HepG2 (cell line): Measurements from ENCODE around the gene NSMCE1. TPM values are rescaled to one million over a fixed set of nuclear protein-coding genes. Genes with fewer than 3 reads are reported as not detected.

Experiments used
- BORCS8-MEF2B ChIP-seq: sonication (generic); formaldehyde crosslinking; IDR thresholded peaks from 2 replicates; pipeline ENCODE4 v1.8.0; 2022; ENCODE audit warnings: mild to moderate bottlenecking, missing genetic modification reagents
- CC2D1A ChIP-seq: sonication (generic); formaldehyde crosslinking; IDR thresholded peaks from 2 replicates; pipeline ENCODE4 v1.8.1; 2023; ENCODE audit warnings: mild to moderate bottlenecking, missing genetic modification reagents
- DMTF1 ChIP-seq: sonication (generic); formaldehyde crosslinking; IDR thresholded peaks from 2 replicates; pipeline ENCODE4 v1.4.0; 2020; ENCODE audit warnings: mild to moderate bottlenecking, missing genetic modification reagents
- ERF ChIP-seq: IDR thresholded peaks from 2 replicates; pipeline ENCODE4 v1.6.1; 2018; ENCODE audit warnings: missing biosample characterization, missing genetic modification reagents
- KAT7 ChIP-seq: IDR thresholded peaks from 2 replicates; pipeline ENCODE4 v1.6.1; 2018; ENCODE audit warnings: borderline replicate concordance, missing compliant biosample characterization
- KDM6A ChIP-seq: IDR thresholded peaks from 2 replicates; pipeline ENCODE4 v1.6.1; 2016; ENCODE audit warnings: low read depth
- MTERF4 ChIP-seq: sonication (generic); formaldehyde crosslinking; IDR thresholded peaks from 2 replicates; pipeline ENCODE4 v1.8.0; 2023; ENCODE audit warnings: mild to moderate bottlenecking, missing genetic modification reagents
- NFYC ChIP-seq: IDR thresholded peaks from 2 replicates; pipeline ENCODE4 v1.6.1; 2016; ENCODE audit warnings: missing genetic modification reagents, missing compliant biosample characterization
- SMAD9 ChIP-seq: sonication (generic); formaldehyde crosslinking; IDR thresholded peaks from 2 replicates; pipeline ENCODE4 v1.5.1; 2020; ENCODE audit warnings: mild to moderate bottlenecking, missing genetic modification reagents
- SOX6 ChIP-seq, 2 experiments: fragments of 450-650 bp in 1 of 2; sonication (generic) in 1 of 2; formaldehyde crosslinking in 1 of 2; IDR thresholded peaks; 2 replicates each; pipeline versions ENCODE4 v1.4.0 to v1.6.1; 2017 to 2020; ENCODE audit warnings: antibody characterized with exemption in 1 of 2, mild to moderate bottlenecking in 1 of 2, missing genetic modification reagents in 1 of 2
- TCF12 ChIP-seq, 2 experiments: fragments of 450-650 bp in 1 of 2; sonication (generic) in 1 of 2; formaldehyde crosslinking in 1 of 2; IDR thresholded peaks; 2 replicates each; pipeline versions ENCODE4 v1.6.1 to v1.8.0; 2017 to 2022; ENCODE audit warnings: antibody characterized with exemption in 1 of 2, mild to moderate bottlenecking in 1 of 2, missing genetic modification reagents in 1 of 2, moderate library complexity in 1 of 2
- TOPORS ChIP-seq: sonication (generic); formaldehyde crosslinking; IDR thresholded peaks from 2 replicates; pipeline ENCODE4 v1.8.0; 2023; ENCODE audit warnings: mild to moderate bottlenecking, missing genetic modification reagents
- ZBTB3 ChIP-seq: sonication (generic); formaldehyde crosslinking; IDR thresholded peaks from 2 replicates; pipeline ENCODE4 v1.4.0; 2020; ENCODE audit warnings: low read depth, mild to moderate bottlenecking, moderate library complexity, missing genetic modification reagents, borderline replicate concordance
- ZFP91 ChIP-seq: sonication (generic); formaldehyde crosslinking; IDR thresholded peaks from 2 replicates; pipeline ENCODE4 v1.9.0; 2022; ENCODE audit warnings: missing genetic modification reagents, mild to moderate bottlenecking, borderline replicate concordance
- ZKSCAN1 ChIP-seq: fragments of 150-350 bp; IDR thresholded peaks from 2 replicates; pipeline ENCODE4 v1.6.1; 2014; ENCODE audit warnings: low read length
- ZNF160 ChIP-seq: sonication (generic); formaldehyde crosslinking; IDR thresholded peaks from 2 replicates; pipeline ENCODE4 v1.8.0; 2022; ENCODE audit warnings: mild to moderate bottlenecking, inconsistent platforms, missing genetic modification reagents
- ZNF180 ChIP-seq: sonication (generic); formaldehyde crosslinking; IDR thresholded peaks from 2 replicates; pipeline ENCODE4 v1.4.0; 2020; ENCODE audit warnings: low read depth, missing genetic modification reagents, borderline replicate concordance
- ZNF20 ChIP-seq: sonication (generic); formaldehyde crosslinking; IDR thresholded peaks from 2 replicates; pipeline ENCODE4 v1.4.0; 2020; ENCODE audit warnings: mild to moderate bottlenecking, moderate library complexity, missing genetic modification reagents
- ZNF33A ChIP-seq: sonication (generic); formaldehyde crosslinking; IDR thresholded peaks from 2 replicates; pipeline ENCODE4 v1.5.1; 2020; ENCODE audit warnings: missing genetic modification reagents, mild to moderate bottlenecking, moderate library complexity, borderline replicate concordance
- ZNF414 ChIP-seq: sonication (generic); formaldehyde crosslinking; IDR thresholded peaks from 2 replicates; pipeline ENCODE4 v1.5.0; 2020; ENCODE audit warnings: missing genetic modification reagents
- ZNF770 ChIP-seq: sonication (generic); formaldehyde crosslinking; IDR thresholded peaks from 2 replicates; pipeline ENCODE4 v1.5.0; 2020; ENCODE audit warnings: mild to moderate bottlenecking, missing genetic modification reagents
- ZNF841 ChIP-seq: sonication (generic); formaldehyde crosslinking; IDR thresholded peaks from 2 replicates; pipeline ENCODE4 v1.8.1; 2023; ENCODE audit warnings: missing genetic modification reagents, borderline replicate concordance
- polyA plus RNA-seq, 8 experiments: library from polyadenylated mRNA; depleted of rRNA in 3 of 8; stranded (reverse) in 7 of 8; unstranded in 1 of 8; fragments of >200 nt; fragmentation: Illumina TruSeq in 4 of 8; extraction: Trizol in 4 of 8; gene quantifications; 2 replicates each; pipeline versions ENCODE4 v1.2.1 to v1.2.3, GENCODE V29; 2011 to 2016; ENCODE audit warnings: low read depth in 4 of 8, missing spikeins in 1 of 8, mixed read lengths in 1 of 8; ENCODE audit not compliant: insufficient read depth in 1 of 8
- total RNA-seq, 5 experiments: library from RNA; depleted of rRNA; stranded (reverse); fragments of >200 nt; fragmentation: Illumina TruSeq; extraction: Trizol; gene quantifications; 2 replicates each; pipeline ENCODE4 v1.2.3, GENCODE V29; 2016; ENCODE audit warnings: low read depth in 1 of 5

The NSMCE1 gene
- total and polyA plus RNA-seq, 2 of the 13 experiments (the other 11 are each of a cell fraction or from before 2014, with no cell fraction given) = 42.7 to 52.9 TPM

GRCh38 chr16:27314161-27314723 lies 45.7 kb upstream of the NSMCE1 start (continued):
- TF ChIP-seq ZNF33A (CRISPR knock-in tag) (no peak), DMTF1 (CRISPR knock-in tag) (no peak), CC2D1A (CRISPR knock-in tag) (no peak), ERF (CRISPR knock-in tag) (0 out of 2 replicates have a peak, but pooled peaks have one; percentile 9), ZNF414 (CRISPR knock-in tag) (no peak), NFYC (no peak), ZNF20 (CRISPR knock-in tag) (no peak), ZNF770 (CRISPR knock-in tag) (no peak), ZNF841 (CRISPR knock-in tag) (no peak), TOPORS (peak; percentile 5; the same call in 1 of the 2 replicates), SOX6 (IDR thresholded peaks at IDR 0.05) (no peak), SOX6 (CRISPR knock-in tag; IDR thresholded peaks at IDR 0.05) (no peak; the same call in 1 of the 2 replicates), ZNF160 (CRISPR knock-in tag) (no peak), KDM6A (CRISPR knock-in tag) (no peak), SMAD9 (CRISPR knock-in tag) (no peak), MTERF4 (CRISPR knock-in tag) (0 out of 2 replicates have a peak, but pooled peaks have one; percentile 13), ZFP91 (CRISPR knock-in tag) (no peak; the same call in 1 of the 2 replicates), ZNF180 (CRISPR knock-in tag) (no peak), ZKSCAN1 (no peak), TCF12 (IDR thresholded peaks at IDR 0.05) (no peak), TCF12 (CRISPR knock-in tag; IDR thresholded peaks at IDR 0.05) (no peak), KAT7 (CRISPR knock-in tag) (0 out of 2 replicates have a peak, but pooled peaks have one; percentile 46), ZBTB3 (CRISPR knock-in tag) (no peak), BORCS8-MEF2B (CRISPR knock-in tag) (0 out of 2 replicates have a peak, but pooled peaks have one; percentile 37)
